Hepatocyte (in vitro differentiated cells): ENCODE data around the gene HIP1R. TPM values are rescaled to one million over a fixed set of nuclear protein-coding genes. Genes with fewer than 3 reads are reported as not detected.

Source experiments
- DNase-seq: peaks from one replicate; pipeline ENCODE4 v3.0.0-alpha.2; 2016; ENCODE audit warnings: low spot score
- H2AFZ ChIP-seq: fragments of 200-600 bp; sonication (generic); 2 replicates; pipeline ENCODE4 v1.6.0; 2016; ENCODE audit warnings: antibody characterized with exemption, mild to moderate bottlenecking
- H3K27ac ChIP-seq: fragments of 200-600 bp; sonication (generic); 2 replicates; pipeline ENCODE4 v1.5.1; 2016; ENCODE audit warnings: mild to moderate bottlenecking
- H3K27me3 ChIP-seq: fragments of 200-600 bp; sonication (generic); 2 replicates; pipeline ENCODE4 v1.6.1; 2016
- H3K36me3 ChIP-seq: fragments of 200-600 bp; sonication (generic); replicated peaks from 2 replicates; pipeline ENCODE4 v1.5.1; 2016; ENCODE audit warnings: low read depth; ENCODE audit not compliant: insufficient read depth
- H3K4me1 ChIP-seq: fragments of 200-600 bp; sonication (generic); 2 replicates; pipeline ENCODE4 v1.5.1; 2016; ENCODE audit warnings: mild to moderate bottlenecking, moderate library complexity; ENCODE audit not compliant: insufficient read depth
- H3K4me2 ChIP-seq: fragments of 200-600 bp; sonication (generic); 2 replicates; pipeline ENCODE4 v1.6.0; 2016
- H3K4me3 ChIP-seq: fragments of 200-600 bp; sonication (generic); 2 replicates; pipeline ENCODE4 v1.5.1; 2016; ENCODE audit warnings: mild to moderate bottlenecking
- H3K79me2 ChIP-seq: fragments of 200-600 bp; sonication (generic); 2 replicates; pipeline ENCODE4 v1.6.0; 2017; ENCODE audit warnings: mild to moderate bottlenecking
- H3K9me2 ChIP-seq: fragments of 200-600 bp; sonication (generic); replicated peaks from 2 replicates; pipeline ENCODE4 v1.6.0; 2017; ENCODE audit warnings: mild to moderate bottlenecking; ENCODE audit not compliant: insufficient read depth
- H3K9me3 ChIP-seq: fragments of 200-600 bp; sonication (generic); 2 replicates; pipeline ENCODE4 v1.5.1; 2016; ENCODE audit warnings: low read depth, mild to moderate bottlenecking
- H4K20me1 ChIP-seq: fragments of 200-600 bp; sonication (generic); 2 replicates; pipeline ENCODE4 v1.6.0; 2016; ENCODE audit warnings: mild to moderate bottlenecking; ENCODE audit not compliant: insufficient read depth, poor library complexity, severe bottlenecking
- EZH2 ChIP-seq: fragments of 200-600 bp; sonication (generic); IDR thresholded peaks from 2 replicates; pipeline ENCODE4 v1.6.1; 2016; ENCODE audit warnings: antibody characterized with exemption, mild to moderate bottlenecking, borderline replicate concordance
- EZH2phosphoT487 ChIP-seq: fragments of 200-600 bp; sonication (generic); IDR thresholded peaks from one replicate; pipeline ENCODE4 v1.6.1; 2018; ENCODE audit warnings: antibody characterized with exemption, mild to moderate bottlenecking, low read depth, moderate library complexity; ENCODE audit not compliant: unreplicated experiment, severe bottlenecking
- WGBS: methylation state at CpG from one replicate; pipeline ENCODE4 v1.1.6; 2016; ENCODE audit warnings: low lambda C conversion rate; ENCODE audit errors: missing lambda C conversion rate; 5-methylcytosine and 5-hydroxymethylcytosine counted together
- polyA plus RNA-seq: library from polyadenylated mRNA; unstranded; fragments of >200 nt; fragmentation: Nextera tagmentation; extraction: Ambion mirVana; gene quantifications from 2 replicates; pipeline ENCODE4 v1.2.1, GENCODE V29; 2016
- total RNA-seq: library from RNA; depleted of rRNA; stranded (reverse); fragments of >200 nt; gene quantifications from 2 replicates; pipeline ENCODE4 v1.2.3, GENCODE V29; 2014
- TF ChIP-seq, protein P1 (sequence below): fragments of 200-600 bp; sonication (generic); IDR thresholded peaks from 2 replicates; pipeline ENCODE4 v1.5.1; 2016; ENCODE audit warnings: antibody characterized with exemption, mild to moderate bottlenecking; ENCODE audit not compliant: poor library complexity

The HIP1R gene
- total and polyA plus RNA-seq, 2 experiments from 2014 or later: 31.8 to 44.3 TPM

GRCh38 chr12:122823429-122823828, 11.8 kb upstream of the HIP1R start:
- Histone ChIP-seq H3K36me3 (no peaks in the 10 kb centered on the region), H3K9me3 (no peaks in the 10 kb centered on the region), H3K4me1 (no peaks in the 10 kb centered on the region), H2AFZ (no peak overlapping the region), H3K79me2 (no peaks in the 10 kb centered on the region), H3K4me2 (no peak overlapping the region), H3K27me3 (no peaks in the 10 kb centered on the region), H3K4me3 (no peak overlapping the region), H4K20me1 (no peaks in the 10 kb centered on the region), H3K9me2 (no peaks in the 10 kb centered on the region), H3K27ac (no peak overlapping the region)
- 76% methylated on average over 11 of the region's 11 CpGs for WGBS
- TF ChIP-seq, protein P1, sequence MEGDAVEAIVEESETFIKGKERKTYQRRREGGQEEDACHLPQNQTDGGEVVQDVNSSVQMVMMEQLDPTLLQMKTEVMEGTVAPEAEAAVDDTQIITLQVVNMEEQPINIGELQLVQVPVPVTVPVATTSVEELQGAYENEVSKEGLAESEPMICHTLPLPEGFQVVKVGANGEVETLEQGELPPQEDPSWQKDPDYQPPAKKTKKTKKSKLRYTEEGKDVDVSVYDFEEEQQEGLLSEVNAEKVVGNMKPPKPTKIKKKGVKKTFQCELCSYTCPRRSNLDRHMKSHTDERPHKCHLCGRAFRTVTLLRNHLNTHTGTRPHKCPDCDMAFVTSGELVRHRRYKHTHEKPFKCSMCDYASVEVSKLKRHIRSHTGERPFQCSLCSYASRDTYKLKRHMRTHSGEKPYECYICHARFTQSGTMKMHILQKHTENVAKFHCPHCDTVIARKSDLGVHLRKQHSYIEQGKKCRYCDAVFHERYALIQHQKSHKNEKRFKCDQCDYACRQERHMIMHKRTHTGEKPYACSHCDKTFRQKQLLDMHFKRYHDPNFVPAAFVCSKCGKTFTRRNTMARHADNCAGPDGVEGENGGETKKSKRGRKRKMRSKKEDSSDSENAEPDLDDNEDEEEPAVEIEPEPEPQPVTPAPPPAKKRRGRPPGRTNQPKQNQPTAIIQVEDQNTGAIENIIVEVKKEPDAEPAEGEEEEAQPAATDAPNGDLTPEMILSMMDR: no peak
- TF ChIP-seq EZH2: no peak
- no peak for TF ChIP-seq EZH2phosphoT487
- DNase-seq: no peak

DNA sequence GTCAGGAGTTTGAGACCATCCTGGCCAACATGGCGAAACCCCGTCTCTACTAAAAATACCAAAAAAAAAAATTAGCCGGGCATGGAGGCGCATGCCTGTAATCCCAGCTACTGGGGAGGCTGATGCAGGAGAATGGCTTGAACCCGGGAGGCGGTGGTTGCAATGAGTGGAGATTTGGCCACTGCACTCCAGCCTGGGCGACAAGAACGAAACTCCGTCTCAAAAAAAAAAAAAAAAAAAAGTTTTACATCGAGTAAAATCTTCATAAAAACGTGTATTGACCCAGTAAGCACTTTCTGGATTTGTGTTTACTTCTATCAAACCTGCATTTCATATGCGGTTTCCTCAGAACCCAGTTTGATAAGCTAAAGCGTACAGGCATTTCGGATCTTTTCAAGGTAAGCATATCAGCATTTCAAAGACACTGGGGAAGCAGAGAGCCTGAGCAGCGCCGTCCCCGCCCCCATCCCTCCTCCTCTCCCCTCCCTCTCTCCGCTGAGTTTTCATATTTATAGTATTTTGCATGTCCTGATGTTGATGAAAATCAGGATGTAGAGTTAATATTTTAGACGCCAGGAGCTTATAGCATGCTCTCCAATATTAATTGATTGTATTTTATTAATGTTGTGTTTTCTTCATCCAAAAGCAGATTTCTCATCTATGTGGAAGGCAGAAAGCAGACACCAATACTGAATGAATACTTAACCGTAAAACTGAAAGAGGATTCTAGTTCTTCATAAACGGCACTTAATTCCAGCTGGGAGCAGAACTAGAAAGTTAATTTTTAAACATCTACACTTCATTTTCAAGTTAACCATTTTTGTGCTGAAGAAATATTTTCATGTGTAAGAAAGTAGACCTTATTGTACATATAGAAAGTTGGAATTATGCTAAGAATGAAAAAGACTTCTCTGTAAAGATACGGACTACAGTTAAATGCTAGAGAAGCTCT, 9.2 kb upstream of the HIP1R start:
- WGBS: 22% methylated on average over 22 of the region's 22 CpGs
- H3K4me2 ChIP-seq: peak overlapping the region; percentile 81
- H3K79me2 ChIP-seq: no peaks in the 10 kb centered on the region
- H3K9me2 ChIP-seq: no peaks in the 10 kb centered on the region
- H3K9me3 ChIP-seq: no peaks in the 10 kb centered on the region
- H3K27ac ChIP-seq: peak overlapping the region; percentile 2
- DNase-seq: peak; percentile 54
- peak overlapping the region; percentile 46 for H2AFZ ChIP-seq
- peak overlapping the region; percentile 38 for H3K4me3 ChIP-seq
- no peaks in the 10 kb centered on the region for H4K20me1 ChIP-seq
- no peaks in the 10 kb centered on the region for H3K4me1 ChIP-seq
- TF ChIP-seq EZH2 (no peak), EZH2phosphoT487 (no peak)
- TF ChIP-seq, protein P1: no peak
- no peaks in the 10 kb centered on the region for H3K27me3 ChIP-seq
- no peaks in the 10 kb centered on the region for H3K36me3 ChIP-seq

- no peak overlapping the region for H2AFZ ChIP-seq
These were observed 8.0 kb upstream of the HIP1R start for GRCh38 chr12:122827258-122827657.

More at GRCh38 chr12:122827258-122827657, 8.0 kb upstream of the HIP1R start:
- no peaks in the 10 kb centered on the region for H3K4me1 ChIP-seq
- H3K79me2 ChIP-seq: no peaks in the 10 kb centered on the region
- no peaks in the 10 kb centered on the region for H3K36me3 ChIP-seq
- TF ChIP-seq EZH2 (no peak), EZH2phosphoT487 (no peak)
- TF ChIP-seq, protein P1: no peak
- WGBS: 40% methylated on average over 5 of the region's 5 CpGs
- no peaks in the 10 kb centered on the region for H3K9me2 ChIP-seq
- H4K20me1 ChIP-seq: no peaks in the 10 kb centered on the region
- no peak overlapping the region for H3K4me3 ChIP-seq
- no peaks in the 10 kb centered on the region for H3K27me3 ChIP-seq
- H3K4me2 ChIP-seq: peak overlapping the region; percentile 81
- DNase-seq: no peak
- no peak overlapping the region for H3K27ac ChIP-seq
- H3K9me3 ChIP-seq: no peaks in the 10 kb centered on the region
